Glomerular visceral epithelial cell (primary cell): ENCODE data around the gene GOLGA8A.
"Not testable (repeated sequence)": the region's sequence is repeated elsewhere in the genome, so short reads cannot be mapped to it uniquely, and the experiment has no call there.

Experiments used
- DNase-seq: peaks from one replicate; pipeline ENCODE4 v3.0.0-alpha.2; 2016; ENCODE audit errors: extremely low spot score

The GOLGA8A gene

GRCh38 chr15:34409511-34409910, 28.1 kb downstream of the GOLGA8A start:
- DNase-seq: not testable (repeated sequence)

- DNase-seq: not testable (repeated sequence)
These were observed 28.6 kb downstream of the GOLGA8A start for GRCh38 chr15:34408973-34409372.

GRCh38 chr15:34403899-34404298, 33.7 kb downstream of the GOLGA8A start:
- not testable (repeated sequence) for DNase-seq

GRCh38 chr15:34403160-34403598, 34.4 kb downstream of the GOLGA8A start:
- not testable (repeated sequence) for DNase-seq

- not testable (repeated sequence) for DNase-seq
These were observed 39.9 kb downstream of the GOLGA8A start for GRCh38 chr15:34397637-34398259.

- not testable (repeated sequence) for DNase-seq
These were observed 44.6 kb downstream of the GOLGA8A start for GRCh38 chr15:34392981-34393380.

GRCh38 chr15:34389594-34390086, 48.0 kb downstream of the GOLGA8A start:
- DNase-seq: not testable (repeated sequence)
